Activated T-cell treated with anti-CD3 and anti-CD28 coated beads, Interleukin-2, amount 50 U/mL, for 1 hour (primary cell): ENCODE measurements around the gene NAIF1.
"Not testable (repeated sequence)": the region's sequence is repeated elsewhere in the genome, so short reads cannot be mapped to it uniquely, and the experiment has no call there.

Source experiments
- DNase-seq: peaks from one replicate; pipeline ENCODE4 v3.0.0-alpha.2; 2020

NAIF1 gene

DNA sequence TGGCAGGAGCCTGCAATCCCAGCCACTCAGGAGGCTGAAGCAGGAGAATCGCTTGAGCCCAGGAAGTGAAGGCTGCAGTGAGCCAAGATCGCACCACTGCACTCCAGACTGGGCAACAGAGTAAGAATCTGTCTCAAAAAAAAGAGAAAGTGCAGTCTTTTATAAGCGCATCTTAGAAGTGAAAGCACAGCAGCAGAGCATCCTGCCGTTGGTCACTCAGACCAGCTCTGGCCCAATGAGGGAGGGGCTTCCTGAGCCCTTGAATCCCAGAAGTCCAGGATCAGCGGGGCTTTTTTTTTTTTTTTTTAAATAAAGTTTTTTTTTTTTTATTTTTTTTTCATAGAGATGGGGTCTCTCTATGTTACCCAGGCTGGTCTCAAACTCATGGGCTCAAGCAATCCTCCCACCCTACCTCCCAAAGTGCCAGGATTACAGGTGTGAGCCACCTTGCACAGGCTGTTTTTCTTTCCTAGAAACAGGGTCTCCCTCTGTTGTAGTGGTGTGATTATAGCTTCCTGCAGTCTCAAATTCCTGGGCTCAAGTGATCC lies 42.3 kb downstream of the NAIF1 start:
- no peak for DNase-seq

DNA sequence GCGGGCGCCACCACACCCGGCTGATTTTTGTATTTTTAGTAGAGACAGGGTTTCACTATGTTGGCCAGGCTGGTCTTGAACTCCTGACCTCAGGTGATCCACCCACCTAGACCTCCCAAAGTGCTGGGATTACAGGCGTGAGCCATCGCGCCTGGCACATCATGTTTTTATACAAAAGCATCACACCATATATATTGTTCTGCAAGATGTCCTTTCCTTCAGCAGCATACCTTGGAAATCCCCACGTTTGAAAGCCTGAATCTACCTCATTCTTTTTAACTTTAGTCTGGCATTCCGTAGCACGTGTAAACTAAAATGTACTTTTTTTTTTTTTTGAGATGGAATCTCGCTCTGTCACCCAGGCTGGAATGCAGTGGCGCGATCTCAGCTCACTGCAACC lies 43.4 kb downstream of the NAIF1 start:
- not testable (repeated sequence) for DNase-seq

DNA sequence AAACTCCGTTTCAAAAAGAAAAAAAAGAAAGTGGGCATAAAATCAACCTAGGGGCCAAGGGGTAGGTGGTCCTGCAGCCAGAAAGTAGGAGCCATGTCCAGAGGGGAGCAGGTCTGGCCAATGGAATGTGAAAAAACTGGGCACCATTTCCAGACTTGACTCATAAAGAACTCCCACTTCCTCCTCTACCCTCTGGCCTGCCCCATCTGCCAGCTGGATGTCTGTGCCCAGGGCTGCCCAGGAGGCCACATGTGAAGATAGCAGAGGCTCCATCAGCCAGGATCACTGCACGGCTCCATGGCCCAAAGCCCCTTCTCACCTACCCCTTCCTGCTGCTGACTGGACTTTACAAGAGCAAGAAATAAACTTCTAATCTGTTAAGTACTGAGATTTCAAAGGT lies 44.2 kb downstream of the NAIF1 start:
- DNase-seq, result no peak

DNA sequence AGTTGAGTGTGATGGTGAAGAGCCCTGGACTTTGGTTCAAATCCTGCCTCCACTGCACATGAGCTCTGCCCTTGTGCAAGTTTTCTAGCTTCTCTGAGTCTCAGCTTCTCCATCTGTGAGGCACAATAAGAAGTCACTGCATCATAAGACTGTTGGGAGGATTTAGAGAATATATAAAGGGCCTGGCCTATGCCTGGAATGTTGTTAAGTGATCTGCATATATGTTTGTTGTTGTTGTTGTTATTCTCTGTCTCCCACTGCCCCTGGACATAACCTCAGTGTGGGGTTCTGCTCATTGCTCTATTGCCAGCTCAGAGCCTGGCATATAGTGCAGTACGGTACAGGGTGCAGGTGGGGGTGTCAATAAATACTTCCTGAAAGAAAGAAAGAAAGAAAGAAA lies 46.0 kb downstream of the NAIF1 start:
- DNase-seq, result no peak

DNA sequence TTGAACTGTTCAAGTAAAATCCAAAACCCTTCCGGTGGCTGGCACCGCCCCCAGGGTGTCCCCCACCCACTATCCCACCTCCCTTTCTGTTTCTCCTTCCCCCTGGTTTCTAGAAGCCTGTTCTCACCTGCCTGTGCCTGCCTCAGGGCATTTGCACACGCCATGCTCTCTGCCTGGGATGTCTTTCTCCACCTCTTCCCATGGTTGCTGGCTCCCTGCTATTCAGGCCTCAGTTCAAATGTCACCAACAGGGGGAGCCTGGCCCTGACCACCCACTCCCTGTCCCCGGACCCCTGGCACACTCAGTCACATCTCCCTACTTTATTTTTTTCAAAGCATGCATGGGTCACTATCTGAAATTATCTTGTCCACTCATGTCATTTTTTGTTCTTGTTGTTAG lies 46.4 kb downstream of the NAIF1 start:
- DNase-seq, result no peak

DNA sequence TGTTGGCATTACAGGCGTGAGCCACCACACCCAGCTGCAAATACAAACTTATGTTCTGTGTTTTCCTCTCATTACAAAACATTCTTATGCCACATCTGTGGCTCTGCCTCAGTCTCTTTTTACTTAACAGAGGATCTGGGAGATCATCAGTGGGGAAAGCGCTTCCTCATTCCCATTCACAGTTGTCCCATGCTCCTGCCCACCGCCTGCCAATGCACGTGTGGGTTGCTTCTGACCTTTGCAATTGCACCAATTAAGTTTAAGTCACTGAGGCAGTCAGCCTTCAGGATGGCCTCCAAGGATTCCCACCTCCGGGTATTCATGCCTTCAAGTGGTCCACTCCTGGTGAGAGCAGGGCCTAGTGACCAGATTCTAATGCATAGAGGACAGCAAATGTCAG lies 51.4 kb downstream of the NAIF1 start:
- DNase-seq, result no peak
